ENCODE data around the gene TIMP2. TPM values are rescaled to one million over a fixed set of nuclear protein-coding genes. Genes with fewer than 3 reads are reported as not detected.
"Not testable (repeated sequence)": the region's sequence is repeated elsewhere in the genome, so short reads cannot be mapped to it uniquely, and the experiment has no call there.

TIMP2 gene
- total RNA-seq, 1 donor from 2014 or later = 322 TPM

GRCh38 chr17:78891406-78892061 lies 33.7 kb downstream of the TIMP2 start:
- DNase-seq (ENCODE audit: extremely low read depth, low read depth, low spot score) = no peak

- DNase-seq (ENCODE audit: extremely low read depth, low read depth, low spot score) = no peak
Observed at GRCh38 chr17:78890498-78890897, 34.7 kb downstream of the TIMP2 start.

- not testable (repeated sequence) for DNase-seq (ENCODE audit: extremely low read depth, low read depth, low spot score)
Observed at GRCh38 chr17:78890096-78890495, 35.1 kb downstream of the TIMP2 start.

- no peak for DNase-seq (ENCODE audit: extremely low read depth, low read depth, low spot score)
Observed at GRCh38 chr17:78889531-78889930, 35.7 kb downstream of the TIMP2 start.

- no peak for DNase-seq (ENCODE audit: extremely low read depth, low read depth, low spot score)
Observed at GRCh38 chr17:78888941-78889518, 36.2 kb downstream of the TIMP2 start.

GRCh38 chr17:78886954-78887353 lies 38.2 kb downstream of the TIMP2 start:
- no peak for DNase-seq (ENCODE audit: extremely low read depth, low read depth, low spot score)

GRCh38 chr17:78885956-78886355 lies 39.2 kb downstream of the TIMP2 start:
- no peak for DNase-seq (ENCODE audit: extremely low read depth, low read depth, low spot score)

- DNase-seq (ENCODE audit: extremely low read depth, low read depth, low spot score) = no peak
Observed at GRCh38 chr17:78884876-78885667, 40.1 kb downstream of the TIMP2 start.

GRCh38 chr17:78884148-78884825 lies 40.9 kb downstream of the TIMP2 start:
- DNase-seq (ENCODE audit: extremely low read depth, low read depth, low spot score) = no peak

GRCh38 chr17:78883533-78884131 lies 41.6 kb downstream of the TIMP2 start:
- DNase-seq (ENCODE audit: extremely low read depth, low read depth, low spot score) = peak; percentile 82

GRCh38 chr17:78883089-78883532 lies 42.1 kb downstream of the TIMP2 start:
- DNase-seq (ENCODE audit: extremely low read depth, low read depth, low spot score) = no peak

- no peak for DNase-seq (ENCODE audit: extremely low read depth, low read depth, low spot score)
Observed at GRCh38 chr17:78882540-78883088, 42.6 kb downstream of the TIMP2 start.

GRCh38 chr17:78879635-78880186 lies 45.5 kb downstream of the TIMP2 start:
- DNase-seq (ENCODE audit: extremely low read depth, low read depth, low spot score) = no peak

- no peak for DNase-seq (ENCODE audit: extremely low read depth, low read depth, low spot score)
Observed at GRCh38 chr17:78878871-78879527, 46.2 kb downstream of the TIMP2 start.

- no peak for DNase-seq (ENCODE audit: extremely low read depth, low read depth, low spot score)
Observed at GRCh38 chr17:78878261-78878660, 46.9 kb downstream of the TIMP2 start.

- DNase-seq (ENCODE audit: extremely low read depth, low read depth, low spot score) = not testable (repeated sequence)
Observed at GRCh38 chr17:78876954-78877517, 48.2 kb downstream of the TIMP2 start.

- no peak for DNase-seq (ENCODE audit: extremely low read depth, low read depth, low spot score)
Observed at GRCh38 chr17:78876094-78876597, 49.0 kb downstream of the TIMP2 start.

GRCh38 chr17:78875363-78876093 lies 49.7 kb downstream of the TIMP2 start:
- no peak for DNase-seq (ENCODE audit: extremely low read depth, low read depth, low spot score)

Measured in glomerular endothelial cell (primary cell).